SK-N-SH (cell line): ENCODE data around the gene EXOC2. TPM values are rescaled to one million over a fixed set of nuclear protein-coding genes. Genes with fewer than 3 reads are reported as not detected.

Experiments used
- CTCF ChIA-PET: fragments of 300-600, 350-600 bp; formaldehyde crosslinking; extraction: SDS; loops from one replicate; lab custom pipeline; 2021; lab: Yijun Ruan, JAX
- POLR2A ChIA-PET: fragments of 350-600 bp; sonication (Branson Sonifier 250); formaldehyde crosslinking; extraction: SDS; loops from one replicate; lab custom pipeline; 2020; ENCODE audit warnings: antibody characterized with exemption, inconsistent platforms; lab: Yijun Ruan, JAX
- DNase-seq: peaks from one replicate; pipeline ENCODE4 v3.0.0; 2012
- H2AFZ ChIP-seq: fragments of 200-600 bp; sonication (generic); 2 replicates; pipeline ENCODE4 v1.8.1; 2016; ENCODE audit warnings: antibody characterized with exemption, mild to moderate bottlenecking, low read depth
- H3F3A ChIP-seq: fragments of 200-600 bp; sonication (generic); replicated peaks from 2 replicates; pipeline ENCODE3; 2016; ENCODE audit warnings: antibody characterized with exemption, mild to moderate bottlenecking; ENCODE audit not compliant: insufficient read depth
- H3K27ac ChIP-seq, 2 experiments: fragments of 200-500 bp in 1 of 2; fragments of 200-600 bp in 1 of 2; sonication (Bioruptor generic) in 1 of 2; sonication (generic), shearing (Covaris generic) in 1 of 2; 2 replicates each; pipeline versions ENCODE4 v1.5.1 to v1.6.1; 2014 to 2016; ENCODE audit warnings: low read depth in 2 of 2, inconsistent platforms in 1 of 2, low read length in 1 of 2, mild to moderate bottlenecking in 1 of 2, mixed read lengths in 1 of 2
- H3K27me3 ChIP-seq: fragments of 200-600 bp; sonication (generic), shearing (Covaris generic); 2 replicates; pipeline ENCODE4 v1.6.1; 2016; ENCODE audit warnings: mixed run types; ENCODE audit not compliant: insufficient read depth
- H3K36me3 ChIP-seq, 2 experiments: fragments of 200-500 bp in 1 of 2; fragments of 200-600 bp in 1 of 2; sonication (Bioruptor generic) in 1 of 2; sonication (generic) in 1 of 2; replicated peaks in 1 of 2; 2 replicates each; pipeline versions ENCODE3 to v1.5.1; 2014 to 2016; ENCODE audit warnings: low read length in 1 of 2, mild to moderate bottlenecking in 1 of 2; ENCODE audit not compliant: insufficient read depth in 2 of 2, control insufficient read depth in 1 of 2
- H3K4me1 ChIP-seq, 2 experiments: fragments of 200-500 bp in 1 of 2; fragments of 200-600 bp in 1 of 2; sonication (Bioruptor generic) in 1 of 2; sonication (generic), shearing (Covaris generic) in 1 of 2; 2 replicates each; pipeline versions ENCODE4 v1.5.1 to v1.6.1; 2014 to 2016; ENCODE audit warnings: low read depth in 1 of 2, low read length in 1 of 2, mixed run types in 1 of 2; ENCODE audit not compliant: insufficient read depth in 2 of 2, control insufficient read depth in 1 of 2
- H3K4me2 ChIP-seq: fragments of 200-600 bp; sonication (generic), shearing (Covaris generic); 2 replicates; pipeline ENCODE4 v1.6.1; 2017; ENCODE audit warnings: mixed run types
- H3K4me3 ChIP-seq, 2 experiments: fragments of 200-500 bp in 1 of 2; fragments of 200-600 bp in 1 of 2; sonication (Bioruptor generic) in 1 of 2; sonication (generic), shearing (Covaris generic) in 1 of 2; 2 replicates each; pipeline versions ENCODE4 v1.5.1 to v1.8.1; 2014 to 2016; ENCODE audit warnings: low read depth in 2 of 2, inconsistent platforms in 1 of 2, low read length in 1 of 2, mild to moderate bottlenecking in 1 of 2, mixed read lengths in 1 of 2, moderate library complexity in 1 of 2
- H3K79me2 ChIP-seq: fragments of 200-600 bp; sonication (generic); 2 replicates; pipeline ENCODE4 v1.8.1; 2017; ENCODE audit warnings: mild to moderate bottlenecking; ENCODE audit not compliant: insufficient read depth
- H3K9ac ChIP-seq: fragments of 200-600 bp; sonication (generic); 2 replicates; pipeline ENCODE4 v1.6.1; 2017; ENCODE audit warnings: mixed run types
- H3K9me2 ChIP-seq: fragments of 200-600 bp; sonication (generic); 2 replicates; pipeline ENCODE4 v1.6.1; 2017; ENCODE audit warnings: mixed run types
- H3K9me3 ChIP-seq: fragments of 200-600 bp; sonication (generic); 2 replicates; pipeline ENCODE4 v1.6.1; 2017; ENCODE audit warnings: mixed run types, mild to moderate bottlenecking, moderate library complexity
- H4K20me1 ChIP-seq: fragments of 200-600 bp; sonication (generic); 2 replicates; pipeline ENCODE4 v1.6.1; 2017; ENCODE audit warnings: mild to moderate bottlenecking, mixed run types; ENCODE audit not compliant: insufficient read depth
- CHD2 ChIP-seq: fragments of 150-350 bp; IDR thresholded peaks from 2 replicates; pipeline ENCODE4 v1.6.1; 2018; ENCODE audit warnings: low read length; ENCODE audit not compliant: partially characterized antibody
- CTCF ChIP-seq: fragments of 200-600 bp; sonication (generic); IDR thresholded peaks from 2 replicates; pipeline ENCODE4 v1.6.1; 2017; ENCODE audit warnings: antibody characterized with exemption, mild to moderate bottlenecking, moderate library complexity
- EP300 ChIP-seq, 2 experiments: IDR thresholded peaks; 2 replicates each; pipeline versions ENCODE4 v1.4.0 to v1.6.1; 2012; ENCODE audit warnings: borderline replicate concordance in 1 of 2, low read depth in 1 of 2, low read length in 1 of 2
- FOXJ3 ChIP-seq: sonication (generic); formaldehyde crosslinking; IDR thresholded peaks from 2 replicates; pipeline ENCODE4 v1.5.1; 2020; ENCODE audit warnings: mild to moderate bottlenecking, missing genetic modification reagents
- GABPA ChIP-seq: IDR thresholded peaks from 2 replicates; pipeline ENCODE4 v1.4.0; 2012; ENCODE audit warnings: low read depth, mild to moderate bottlenecking
- MAX ChIP-seq: IDR thresholded peaks from 2 replicates; pipeline ENCODE4 v1.4.0; 2012; ENCODE audit warnings: low read depth
- MXI1 ChIP-seq: IDR thresholded peaks from 2 replicates; pipeline ENCODE4 v1.6.1; 2012; ENCODE audit warnings: mild to moderate bottlenecking, low read depth, low read length, improper control_type of control experiment
- NFIC ChIP-seq: IDR thresholded peaks from 2 replicates; pipeline ENCODE4 v1.4.0; 2012; ENCODE audit warnings: borderline replicate concordance
- PBX3 ChIP-seq: IDR thresholded peaks from 2 replicates; pipeline ENCODE4; 2012
- RAD21 ChIP-seq: IDR thresholded peaks from 2 replicates; pipeline ENCODE4 v1.6.1; 2012; ENCODE audit warnings: mild to moderate bottlenecking, low read length
- RCOR1 ChIP-seq: fragments of 150-350 bp; IDR thresholded peaks from 2 replicates; pipeline ENCODE4 v1.6.1; 2017; ENCODE audit warnings: antibody characterized with exemption, low read length
- REST ChIP-seq: IDR thresholded peaks from 2 replicates; pipeline ENCODE4 v1.6.1; 2012; ENCODE audit warnings: mild to moderate bottlenecking, low read depth, low read length, moderate library complexity
- RXRA ChIP-seq: IDR thresholded peaks from 2 replicates; pipeline ENCODE4 v1.4.0; 2012; ENCODE audit warnings: low read depth, mild to moderate bottlenecking, borderline replicate concordance
- SMC3 ChIP-seq: IDR thresholded peaks from 2 replicates; pipeline ENCODE4 v1.6.1; 2012; ENCODE audit warnings: low read depth, low read length, improper control_type of control experiment
- TEAD4 ChIP-seq: IDR thresholded peaks from 2 replicates; pipeline ENCODE4 v1.4.0; 2012; ENCODE audit warnings: mild to moderate bottlenecking, borderline replicate concordance; ENCODE audit not compliant: insufficient read depth
- YY1 ChIP-seq: IDR thresholded peaks from 2 replicates; pipeline ENCODE4 v1.4.0; 2012; ENCODE audit warnings: low read depth, mild to moderate bottlenecking
- ZBTB33 ChIP-seq: IDR thresholded peaks from 2 replicates; pipeline ENCODE4 v1.4.0; 2012; ENCODE audit warnings: low read depth, borderline replicate concordance
- WGBS: methylation state at CpG from one replicate; pipeline ENCODE4 v1.1.6; 2017; ENCODE audit warnings: low lambda C conversion rate; 5-methylcytosine and 5-hydroxymethylcytosine counted together
- polyA plus RNA-seq, 3 experiments: library from polyadenylated mRNA; depleted of rRNA; stranded (reverse); fragments of >200 nt; gene quantifications; 2 replicates each; pipeline ENCODE4 v1.2.3, GENCODE V29; 2012

The EXOC2 gene
- polyA plus RNA-seq, 1 of the 3 experiments (the other 2 are of a cell fraction): 10.6 TPM

- H3K9me2 ChIP-seq: no peaks in the 10 kb centered on the region; the same call in 1 of the 2 replicates
- H2AFZ ChIP-seq: no peak overlapping the region
- ChIA-PET POLR2A (no interaction called here), CTCF (no interaction called here)
- H3K36me3 ChIP-seq: no peaks in the 10 kb centered on the region
- no peaks in the 10 kb centered on the region for H4K20me1 ChIP-seq
- no peak overlapping the region for H3K9ac ChIP-seq
- H3F3A ChIP-seq: no peaks in the 10 kb centered on the region
- H3K27me3 ChIP-seq: peaks cover 40% of the 10 kb centered on the region; the same call in 1 of the 2 replicates
- peaks cover 4% of the 10 kb centered on the region; the same call in 1 of the 2 replicates for H3K9me3 ChIP-seq
- H3K27ac ChIP-seq: no peak overlapping the region
- TF ChIP-seq CTCF (no peak), FOXJ3 (CRISPR knock-in tag) (no peak), MAX (no peak), TEAD4 (no peak), CHD2 (no peak), MXI1 (no peak), ZBTB33 (no peak), GABPA (no peak), RAD21 (no peak), NFIC (no peak), SMC3 (no peak), PBX3 (no peak), RCOR1 (no peak), REST (no peak), EP300 (IDR thresholded peaks at IDR 0.05; ENCODE audit: borderline replicate concordance in 1 of 2, low read depth in 1 of 2, low read length in 1 of 2) (no peak), RXRA (no peak), YY1 (no peak)
- H3K4me2 ChIP-seq: no peak overlapping the region
- 34% methylated on average over 11 of the region's 11 CpGs for WGBS
- H3K4me1 ChIP-seq: no peaks in the 10 kb centered on the region; a peak in 1 of 4 replicates
- DNase-seq: peak; percentile 2
- H3K4me3 ChIP-seq: no peak overlapping the region
- no peaks in the 10 kb centered on the region for H3K79me2 ChIP-seq
Observed at GRCh38 chr6:455006-455585, 237.8 kb downstream of the EXOC2 start.
